Right atrium auricular region (tissue), 2 donors: ENCODE results near the gene HLA-DPA1. TPM values are rescaled to one million over a fixed set of nuclear protein-coding genes. Genes with fewer than 3 reads are reported as not detected.
"Not testable (repeated sequence)": the region's sequence is repeated elsewhere in the genome, so short reads cannot be mapped to it uniquely, and the experiment has no call there.

ENCODE experiments used
- DNase-seq: peaks from one replicate; pipeline ENCODE4 v3.0.0-alpha.2; 2019; ENCODE audit warnings: low spot score
- H3K27ac ChIP-seq, 2 donors: fragments of 200-600 bp; sonication (generic); 1 replicate in 1 of 2; 2 replicates in 1 of 2; pipeline ENCODE4 v1.5.1; 2016 to 2019
- H3K27me3 ChIP-seq, 2 donors: fragments of 200-600 bp; sonication (generic); one replicate each; pipeline versions ENCODE4 v1.5.1 to v1.6.0; 2017 to 2019
- H3K36me3 ChIP-seq: fragments of 200-600 bp; sonication (generic); one replicate; pipeline ENCODE4 v1.5.1; 2016
- H3K4me1 ChIP-seq, 2 donors: fragments of 200-600 bp; sonication (generic); one replicate each; pipeline versions ENCODE4 v1.5.1 to v1.6.0; 2017 to 2019
- H3K4me3 ChIP-seq, 2 donors: fragments of 200-600 bp; sonication (generic); 1 replicate in 1 of 2; 2 replicates in 1 of 2; pipeline ENCODE4 v1.5.1; 2017 to 2019; ENCODE audit warnings: mild to moderate bottlenecking in 1 of 2, moderate library complexity in 1 of 2
- H3K9me3 ChIP-seq, 2 donors: fragments of 200-600 bp; sonication (generic); one replicate each; pipeline ENCODE4 v1.5.1; 2019
- total RNA-seq, 2 donors: library from RNA; depleted of rRNA; stranded (reverse); fragments of >200 nt; gene quantifications; one replicate each; pipeline ENCODE4 v1.1.0, GENCODE V29; 2016
- TF ChIP-seq, protein P1 (sequence below), 2 donors: fragments of 200-600 bp; sonication (generic); IDR thresholded peaks; one replicate each; pipeline ENCODE4 v1.5.1; 2019; ENCODE audit warnings: antibody characterized with exemption in 2 of 2

HLA-DPA1 gene
- total RNA-seq, 2 donors from 2014 or later = 13.1 to 60.5 TPM

DNA sequence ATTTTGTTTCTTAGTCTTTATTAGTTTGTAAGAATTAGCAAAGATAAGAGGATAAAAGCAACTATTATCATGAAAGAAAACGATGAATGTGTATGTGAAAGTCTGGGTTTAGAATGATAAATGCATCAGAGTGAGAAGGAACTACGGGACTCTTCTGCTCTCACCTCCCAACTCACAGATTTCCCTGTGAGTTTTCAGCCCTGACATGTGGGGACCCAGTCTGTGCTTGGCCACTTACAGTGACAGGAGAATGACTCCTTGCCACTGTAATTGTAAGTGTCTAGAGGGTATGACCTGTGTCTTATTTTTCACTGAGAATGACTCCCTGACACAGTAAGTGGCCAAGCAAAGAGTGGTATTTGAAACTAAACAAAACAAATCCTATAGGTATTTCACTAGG lies 2.5 kb downstream of the HLA-DPA1 start:
- Histone ChIP-seq H3K27ac (no peak overlapping the region), H3K9me3 (no peaks in the 10 kb centered on the region), H3K36me3 (peaks cover 11% of the 10 kb centered on the region), H3K4me3 (no peak overlapping the region), H3K4me1 (no peaks in the 10 kb centered on the region), H3K27me3 (no peaks in the 10 kb centered on the region)
- TF ChIP-seq, protein P1, sequence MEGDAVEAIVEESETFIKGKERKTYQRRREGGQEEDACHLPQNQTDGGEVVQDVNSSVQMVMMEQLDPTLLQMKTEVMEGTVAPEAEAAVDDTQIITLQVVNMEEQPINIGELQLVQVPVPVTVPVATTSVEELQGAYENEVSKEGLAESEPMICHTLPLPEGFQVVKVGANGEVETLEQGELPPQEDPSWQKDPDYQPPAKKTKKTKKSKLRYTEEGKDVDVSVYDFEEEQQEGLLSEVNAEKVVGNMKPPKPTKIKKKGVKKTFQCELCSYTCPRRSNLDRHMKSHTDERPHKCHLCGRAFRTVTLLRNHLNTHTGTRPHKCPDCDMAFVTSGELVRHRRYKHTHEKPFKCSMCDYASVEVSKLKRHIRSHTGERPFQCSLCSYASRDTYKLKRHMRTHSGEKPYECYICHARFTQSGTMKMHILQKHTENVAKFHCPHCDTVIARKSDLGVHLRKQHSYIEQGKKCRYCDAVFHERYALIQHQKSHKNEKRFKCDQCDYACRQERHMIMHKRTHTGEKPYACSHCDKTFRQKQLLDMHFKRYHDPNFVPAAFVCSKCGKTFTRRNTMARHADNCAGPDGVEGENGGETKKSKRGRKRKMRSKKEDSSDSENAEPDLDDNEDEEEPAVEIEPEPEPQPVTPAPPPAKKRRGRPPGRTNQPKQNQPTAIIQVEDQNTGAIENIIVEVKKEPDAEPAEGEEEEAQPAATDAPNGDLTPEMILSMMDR (IDR thresholded peaks at IDR 0.05) = no peak
- no peak for DNase-seq

DNA sequence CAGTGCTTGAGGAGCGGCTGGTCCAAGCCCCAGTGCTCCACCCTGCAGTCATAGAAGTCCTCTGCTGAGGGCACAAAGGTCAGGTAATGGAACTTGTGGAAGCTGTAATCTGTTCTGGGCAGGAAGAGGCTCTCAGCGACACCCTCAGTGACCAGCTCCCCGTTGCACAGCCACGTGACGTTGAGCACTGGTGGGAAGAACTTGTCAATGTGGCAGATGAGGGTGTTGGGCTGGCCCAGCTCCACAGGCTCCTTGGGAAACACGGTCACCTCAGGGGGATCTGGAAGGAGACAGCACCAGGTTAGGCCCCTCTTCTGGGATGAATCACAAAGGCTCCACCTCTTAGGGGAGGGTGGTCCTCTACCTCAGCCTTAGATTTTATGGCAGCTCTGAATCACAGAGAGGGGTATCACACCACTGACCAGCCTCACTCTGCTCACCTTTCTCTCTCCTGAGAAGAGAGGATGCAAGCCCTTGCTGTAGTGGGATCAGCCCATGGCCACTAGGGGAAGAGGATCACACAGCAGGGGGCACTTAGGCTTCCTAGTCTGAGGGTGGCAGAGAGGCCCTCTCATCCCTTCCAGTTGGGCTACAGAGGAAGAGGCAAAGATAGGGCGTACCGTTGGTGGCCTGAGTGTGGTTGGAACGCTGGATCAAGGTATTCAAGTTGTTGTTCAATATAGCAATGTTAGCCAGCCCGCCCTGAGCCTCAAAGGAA lies 4.3 kb downstream of the HLA-DPA1 start:
- Histone ChIP-seq H3K27me3 (no peaks in the 10 kb centered on the region), H3K9me3 (no peaks in the 10 kb centered on the region), H3K27ac (no peak overlapping the region), H3K4me3 (no peak overlapping the region), H3K36me3 (peaks cover 11% of the 10 kb centered on the region), H3K4me1 (no peaks in the 10 kb centered on the region)
- no peak for DNase-seq
- TF ChIP-seq, protein P1 (IDR thresholded peaks at IDR 0.05) = no peak

DNA sequence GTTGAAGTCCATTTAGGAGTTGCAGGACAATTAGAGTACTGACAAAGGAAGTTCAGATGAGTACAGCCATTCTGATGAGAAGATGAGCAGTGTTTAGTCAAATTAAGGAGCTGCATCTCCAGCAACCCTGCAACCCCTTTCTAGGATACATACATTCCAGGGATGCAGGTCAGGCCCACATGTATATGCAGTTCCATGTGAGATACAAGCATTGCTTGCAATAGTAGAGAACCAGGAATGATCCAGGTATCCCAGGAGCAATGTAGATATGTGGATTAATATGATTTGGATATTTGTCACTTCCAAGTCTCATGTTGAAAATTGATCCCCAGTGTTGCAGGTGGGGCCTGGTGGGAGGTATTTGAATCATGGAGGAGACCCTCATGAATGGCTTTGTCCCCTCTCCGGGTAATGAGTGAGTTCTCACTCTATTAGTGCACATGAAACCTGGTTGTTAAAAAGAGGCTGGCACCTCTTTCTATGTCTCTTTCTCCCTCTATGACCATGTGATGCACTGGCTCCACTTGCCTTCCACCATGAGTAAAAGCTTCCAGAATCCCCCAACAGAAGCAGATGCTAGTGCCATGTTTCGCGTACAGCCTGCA lies 6.4 kb downstream of the HLA-DPA1 start:
- Histone ChIP-seq H3K4me1 (no peaks in the 10 kb centered on the region), H3K9me3 (no peaks in the 10 kb centered on the region), H3K36me3 (peaks cover 11% of the 10 kb centered on the region), H3K27me3 (no peaks in the 10 kb centered on the region), H3K27ac (no peak overlapping the region), H3K4me3 (no peak overlapping the region)
- no peak for DNase-seq
- TF ChIP-seq, protein P1 (IDR thresholded peaks at IDR 0.05) = no peak

GRCh38 chr6:33065312-33065711 lies 8.1 kb downstream of the HLA-DPA1 start:
- H3K27ac ChIP-seq = no peak overlapping the region
- no peaks in the 10 kb centered on the region for H3K4me1 ChIP-seq
- TF ChIP-seq, protein P1 (IDR thresholded peaks at IDR 0.05) = no peak
- H3K36me3 ChIP-seq = peaks cover 11% of the 10 kb centered on the region
- no peaks in the 10 kb centered on the region for H3K9me3 ChIP-seq
- no peaks in the 10 kb centered on the region for H3K27me3 ChIP-seq
- H3K4me3 ChIP-seq = no peak overlapping the region
- DNase-seq = no peak

DNA sequence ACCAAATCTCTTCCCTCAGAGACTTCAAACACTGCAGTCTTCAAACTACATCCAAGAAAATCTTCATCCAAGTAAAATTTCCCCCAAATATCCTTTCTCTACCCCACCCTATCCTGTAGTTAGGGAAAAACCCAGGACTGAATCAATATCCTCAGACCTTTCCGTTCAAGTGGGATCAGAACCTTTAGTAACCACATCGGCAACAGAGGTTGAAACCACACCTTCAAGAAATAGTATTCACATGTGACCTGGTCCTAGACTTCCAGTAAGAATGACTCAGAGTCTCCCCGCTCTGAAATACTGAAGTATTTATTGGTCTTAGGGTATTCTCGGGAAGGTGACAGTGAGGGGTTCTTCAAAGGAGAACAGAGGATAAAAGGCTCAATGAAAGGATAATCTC lies 8.7 kb downstream of the HLA-DPA1 start:
- no peaks in the 10 kb centered on the region for H3K27me3 ChIP-seq
- H3K27ac ChIP-seq = no peak overlapping the region
- DNase-seq = no peak
- H3K4me1 ChIP-seq = no peaks in the 10 kb centered on the region
- no peaks in the 10 kb centered on the region for H3K9me3 ChIP-seq
- peaks cover 11% of the 10 kb centered on the region for H3K36me3 ChIP-seq
- TF ChIP-seq, protein P1 (IDR thresholded peaks at IDR 0.05) = no peak
- no peak overlapping the region for H3K4me3 ChIP-seq

GRCh38 chr6:33063435-33063834 lies 10.0 kb downstream of the HLA-DPA1 start:
- H3K9me3 ChIP-seq, H3K4me1 ChIP-seq, H3K27ac ChIP-seq, H3K27me3 ChIP-seq, DNase-seq, H3K4me3 ChIP-seq: not testable (repeated sequence)
- peaks cover 11% of the 10 kb centered on the region for H3K36me3 ChIP-seq
